GM12874 (cell line): ENCODE measurements around the gene RAP1GAP.

Experiments used
- CTCF ChIP-seq: IDR thresholded peaks from 2 replicates; pipeline ENCODE4 v1.5.1; 2011; ENCODE audit warnings: low read depth, mild to moderate bottlenecking, control low read depth, low read length, moderate library complexity; ENCODE audit not compliant: insufficient read depth

The RAP1GAP gene

GRCh38 chr1:21594501-21594900 lies 74.7 kb downstream of the RAP1GAP start:
- no peak for TF ChIP-seq CTCF

GRCh38 chr1:21593231-21593630 lies 75.9 kb downstream of the RAP1GAP start:
- TF ChIP-seq CTCF, result no peak

- TF ChIP-seq CTCF, result no peak
These were observed 76.9 kb downstream of the RAP1GAP start for GRCh38 chr1:21592086-21592865.

- no peak for TF ChIP-seq CTCF
These were observed 78.2 kb downstream of the RAP1GAP start for GRCh38 chr1:21590934-21591333.

- no peak for TF ChIP-seq CTCF
These were observed 78.9 kb downstream of the RAP1GAP start for GRCh38 chr1:21590126-21590880.

- TF ChIP-seq CTCF, result no peak
These were observed 79.5 kb downstream of the RAP1GAP start for GRCh38 chr1:21589618-21590017.

- no peak for TF ChIP-seq CTCF
These were observed 81.6 kb downstream of the RAP1GAP start for GRCh38 chr1:21587602-21587953.
